Small intestine (tissue), 7 donors: ENCODE data around the gene SS18L1. TPM values are rescaled to one million over a fixed set of nuclear protein-coding genes. Genes with fewer than 3 reads are reported as not detected.

Experiments used
- DNase-seq, 2 donors: peaks; one replicate each; pipeline versions ENCODE4 v3.0.0 to v3.0.0-alpha.2; 2013
- FAIRE-seq: peaks from 2 replicates; lab custom pipeline; 2012; peaks lifted over from hg19 to GRCh38; lab: Jason Lieb, UNC
- H3K27ac ChIP-seq, 3 donors: one replicate each; pipeline ENCODE4 v1.5.1; 2013; ENCODE audit warnings: low read length in 2 of 3, mild to moderate bottlenecking in 2 of 3, control low read depth in 1 of 3, inconsistent platforms in 1 of 3, low read depth in 1 of 3, moderate library complexity in 1 of 3
- H3K27me3 ChIP-seq, 3 donors: one replicate each; pipeline ENCODE4 v1.6.1; 2013; ENCODE audit warnings: low read length in 3 of 3, inconsistent platforms in 1 of 3; ENCODE audit not compliant: control insufficient read depth in 3 of 3, insufficient read depth in 3 of 3
- H3K36me3 ChIP-seq, 3 donors: one replicate each; pipeline ENCODE4 v1.6.1; 2013; ENCODE audit warnings: low read length in 3 of 3, inconsistent platforms in 1 of 3, low read depth in 1 of 3, mild to moderate bottlenecking in 1 of 3, moderate library complexity in 1 of 3; ENCODE audit not compliant: control insufficient read depth in 3 of 3, insufficient read depth in 2 of 3
- H3K4me1 ChIP-seq, 3 donors: one replicate each; pipeline ENCODE4 v1.6.1; 2013; ENCODE audit warnings: low read length in 2 of 3, inconsistent platforms in 1 of 3, low read depth in 1 of 3, mild to moderate bottlenecking in 1 of 3, moderate library complexity in 1 of 3; ENCODE audit not compliant: control insufficient read depth in 3 of 3, insufficient read depth in 2 of 3
- H3K4me3 ChIP-seq, 3 donors: one replicate each; pipeline ENCODE4 v1.5.1; 2013; ENCODE audit warnings: low read length in 3 of 3, control low read depth in 1 of 3, inconsistent platforms in 1 of 3, low read depth in 1 of 3, mild to moderate bottlenecking in 1 of 3, moderate library complexity in 1 of 3
- H3K9me3 ChIP-seq, 2 donors: one replicate each; pipeline ENCODE4 v1.6.1; 2013; ENCODE audit warnings: low read depth in 1 of 2, low read length in 1 of 2; ENCODE audit not compliant: control insufficient read depth in 2 of 2, insufficient read depth in 1 of 2
- WGBS, 3 donors: extraction: QIAGEN DNeasy Blood & Tissue Kit; methylation state at CpG; one replicate each; pipeline ENCODE4 v1.1.7; 2013; 5-methylcytosine and 5-hydroxymethylcytosine counted together
- polyA plus RNA-seq, 4 donors: library from polyadenylated mRNA; stranded (reverse) in 3 of 4; unstranded in 1 of 4; fragments of 200-250 nt in 3 of 4; fragments of 120-200 nt in 1 of 4; gene quantifications; one replicate each; pipeline versions ENCODE4 v1.2.1 to v1.2.3, GENCODE V29; 2013
- donor health status: healthy with polysubstance abuse.
- donor health status: control.
- donor health status: control.
- donor health status: Bipolar disorder and iron deficiency.
- donor health status: healthy.

The SS18L1 gene
- polyA plus RNA-seq, 4 donors = 7.5 to 17.5 (median 11.3) TPM

GRCh38 chr20:62206388-62206775, 62.8 kb downstream of the SS18L1 start:
- no peak for FAIRE-seq
- no peak for DNase-seq
- H3K27me3 ChIP-seq = peaks cover 0 to 26% (median 7%) of the 10 kb centered on the region in 3 donors
- no peaks in the 10 kb centered on the region for H3K4me1 ChIP-seq
- no peak overlapping the region for H3K27ac ChIP-seq
- no peak overlapping the region for H3K4me3 ChIP-seq
- WGBS, 3 donors = 76 to 88% (median 88%) methylated on average over 17 of the region's 17 CpGs
- H3K9me3 ChIP-seq = no peaks in the 10 kb centered on the region
- peaks cover 0 to 21% (median 4%) of the 10 kb centered on the region in 3 donors for H3K36me3 ChIP-seq

- Histone ChIP-seq H3K4me3 (no peak overlapping the region), H3K27me3 (peaks cover 0 to 37% (median 7%) of the 10 kb centered on the region in 3 donors), H3K36me3 (peaks cover 0 to 5% (median under 1%) of the 10 kb centered on the region in 3 donors), H3K9me3 (no peaks in the 10 kb centered on the region), H3K27ac (no peak overlapping the region), H3K4me1 (no peaks in the 10 kb centered on the region)
- FAIRE-seq = no peak
- WGBS, 3 donors = 59 to 69% (median 68%) methylated on average over 18 to 19 of the region's 19 CpGs
- no peak for DNase-seq
These were observed 64.7 kb downstream of the SS18L1 start for GRCh38 chr20:62208061-62208794.

- H3K4me1 ChIP-seq = no peaks in the 10 kb centered on the region
- 29 to 42% (median 37%) methylated on average over 24 to 27 of the region's 27 CpGs for WGBS, 3 donors
- no peak overlapping the region for H3K27ac ChIP-seq
- DNase-seq (no peak), FAIRE-seq (no peak)
- H3K9me3 ChIP-seq = no peaks in the 10 kb centered on the region
- H3K36me3 ChIP-seq = peaks cover 0 to 5% (median 0%) of the 10 kb centered on the region in 3 donors
- H3K27me3 ChIP-seq = peaks cover 0 to 37% (median 7%) of the 10 kb centered on the region in 3 donors
- no peak overlapping the region for H3K4me3 ChIP-seq
These were observed 65.5 kb downstream of the SS18L1 start for GRCh38 chr20:62208795-62209755.

- Histone ChIP-seq H3K9me3 (no peaks in the 10 kb centered on the region), H3K36me3 (peaks cover 0 to 5% (median 0%) of the 10 kb centered on the region in 3 donors), H3K4me1 (no peaks in the 10 kb centered on the region), H3K27me3 (peaks cover 0 to 44% (median 9%) of the 10 kb centered on the region in 3 donors), H3K27ac (no peak overlapping the region), H3K4me3 (no peak overlapping the region)
- 43 to 58% (median 50%) methylated on average over 16 to 17 of the region's 17 CpGs for WGBS, 3 donors
- FAIRE-seq (no peak), DNase-seq (no peak)
These were observed 66.4 kb downstream of the SS18L1 start for GRCh38 chr20:62209850-62210495.

- H3K9me3 ChIP-seq = no peaks in the 10 kb centered on the region
- WGBS, 3 donors = 39 to 57% (median 43%) methylated on average over 21 of the region's 21 CpGs
- H3K36me3 ChIP-seq = peaks cover 0 to 5% (median 0%) of the 10 kb centered on the region in 3 donors
- FAIRE-seq (no peak), DNase-seq (no peak)
- no peak overlapping the region for H3K27ac ChIP-seq
- H3K4me3 ChIP-seq = no peak overlapping the region
- H3K27me3 ChIP-seq = peaks cover 0 to 45% (median 11%) of the 10 kb centered on the region in 3 donors
- no peaks in the 10 kb centered on the region for H3K4me1 ChIP-seq
These were observed 66.9 kb downstream of the SS18L1 start for GRCh38 chr20:62210496-62210855.

GRCh38 chr20:62211216-62211615, 67.6 kb downstream of the SS18L1 start:
- no peak overlapping the region for H3K27ac ChIP-seq
- no peak for DNase-seq
- H3K4me1 ChIP-seq = no peaks in the 10 kb centered on the region
- peaks cover 0 to 5% (median 0%) of the 10 kb centered on the region in 3 donors for H3K36me3 ChIP-seq
- no peaks in the 10 kb centered on the region for H3K9me3 ChIP-seq
- 61 to 85% (median 63%) methylated on average over 8 of the region's 8 CpGs for WGBS, 3 donors
- no peak overlapping the region for H3K4me3 ChIP-seq
- no peak for FAIRE-seq
- peaks cover 0 to 50% (median 11%) of the 10 kb centered on the region in 3 donors for H3K27me3 ChIP-seq

GRCh38 chr20:62211769-62212288, 68.3 kb downstream of the SS18L1 start:
- no peaks in the 10 kb centered on the region for H3K9me3 ChIP-seq
- peaks cover 0 to 3% (median 0%) of the 10 kb centered on the region in 3 donors for H3K36me3 ChIP-seq
- H3K4me3 ChIP-seq = no peak overlapping the region
- peaks cover 0 to 53% (median 11%) of the 10 kb centered on the region in 3 donors for H3K27me3 ChIP-seq
- no peak for FAIRE-seq
- 66 to 70% (median 67%) methylated on average over 9 of the region's 9 CpGs for WGBS, 3 donors
- H3K27ac ChIP-seq = no peak overlapping the region
- no peak for DNase-seq
- H3K4me1 ChIP-seq = no peaks in the 10 kb centered on the region

- H3K36me3 ChIP-seq = peaks cover 0 to 3% (median 0%) of the 10 kb centered on the region in 3 donors
- 30 to 43% (median 33%) methylated on average over 10 of the region's 10 CpGs for WGBS, 3 donors
- H3K4me1 ChIP-seq = no peaks in the 10 kb centered on the region
- DNase-seq (no peak), FAIRE-seq (no peak)
- no peak overlapping the region for H3K27ac ChIP-seq
- no peak overlapping the region for H3K4me3 ChIP-seq
- H3K27me3 ChIP-seq = peaks cover 0 to 57% (median 11%) of the 10 kb centered on the region in 3 donors
- no peaks in the 10 kb centered on the region for H3K9me3 ChIP-seq
These were observed 68.7 kb downstream of the SS18L1 start for GRCh38 chr20:62212299-62212698.
